GM23248 (cell line): Measurements from ENCODE around the gene NAA10.

ENCODE experiments used
- EZH2 ChIP-seq: fragments of 200-600 bp; sonication (generic); IDR thresholded peaks from 2 replicates; pipeline ENCODE4 v1.6.1; 2018; ENCODE audit warnings: antibody characterized with exemption, mild to moderate bottlenecking; ENCODE audit not compliant: insufficient read depth, poor library complexity, severe bottlenecking
- EZH2phosphoT487 ChIP-seq: fragments of 200-600 bp; sonication (generic); IDR thresholded peaks from 2 replicates; pipeline ENCODE4 v1.6.1; 2018; ENCODE audit warnings: antibody characterized with exemption, moderate library complexity, mild to moderate bottlenecking, low read depth; ENCODE audit not compliant: insufficient read depth

DNA sequence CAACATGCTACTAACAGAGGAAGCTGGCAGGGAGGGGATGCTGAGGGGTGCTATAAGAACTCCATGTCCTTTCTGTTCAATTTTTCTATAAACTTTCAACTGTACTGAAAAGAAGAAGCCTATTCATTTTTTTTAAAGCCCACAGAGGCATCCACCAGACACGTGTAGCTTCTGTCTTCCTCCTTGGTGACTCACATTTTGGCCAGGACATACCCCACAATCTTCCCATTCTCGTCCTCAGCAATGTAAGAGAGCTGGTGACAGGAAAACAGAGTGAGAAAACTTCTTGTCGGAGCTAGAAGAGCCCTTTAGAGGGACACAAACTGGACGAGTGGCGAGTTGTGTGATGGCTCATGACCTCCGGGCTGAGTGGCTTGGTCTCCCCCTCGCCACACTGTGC lies 1.1 kb downstream of the NAA10 start:
- no peak for TF ChIP-seq EZH2
- TF ChIP-seq EZH2phosphoT487 = no peak
